Kidney epithelial cell (primary cell): ENCODE results near the gene NUCB2. TPM values are rescaled to one million over a fixed set of nuclear protein-coding genes. Genes with fewer than 3 reads are reported as not detected.

ENCODE experiments used
- DNase-seq: peaks from one replicate; pipeline ENCODE4 v3.0.0-alpha.2; 2010; ENCODE audit warnings: low read depth
- H3K27me3 ChIP-seq: 2 replicates; pipeline ENCODE4 v1.6.0; 2011; ENCODE audit warnings: low read length; ENCODE audit not compliant: control insufficient read depth, insufficient read depth
- H3K36me3 ChIP-seq: 2 replicates; pipeline ENCODE4 v1.5.1; 2011; ENCODE audit warnings: low read length; ENCODE audit not compliant: control insufficient read depth, insufficient read depth
- H3K4me3 ChIP-seq: 2 replicates; pipeline ENCODE4 v1.5.1; 2011; ENCODE audit warnings: low read depth, mild to moderate bottlenecking, control low read depth, low read length
- total RNA-seq: library from RNA; depleted of rRNA; stranded (reverse); fragments of >200 nt; gene quantifications from 2 replicates; pipeline ENCODE4 v1.2.3, GENCODE V29; 2015
- TF ChIP-seq, protein P1 (sequence below): IDR thresholded peaks from 2 replicates; pipeline ENCODE4 v1.5.1; 2011; ENCODE audit warnings: mild to moderate bottlenecking, moderate library complexity, low read length, control low read depth, inconsistent platforms; ENCODE audit not compliant: insufficient read depth, poor library complexity, severe bottlenecking

Gene NUCB2
- total RNA-seq, 1 donor from 2014 or later: 26.1 TPM

DNA sequence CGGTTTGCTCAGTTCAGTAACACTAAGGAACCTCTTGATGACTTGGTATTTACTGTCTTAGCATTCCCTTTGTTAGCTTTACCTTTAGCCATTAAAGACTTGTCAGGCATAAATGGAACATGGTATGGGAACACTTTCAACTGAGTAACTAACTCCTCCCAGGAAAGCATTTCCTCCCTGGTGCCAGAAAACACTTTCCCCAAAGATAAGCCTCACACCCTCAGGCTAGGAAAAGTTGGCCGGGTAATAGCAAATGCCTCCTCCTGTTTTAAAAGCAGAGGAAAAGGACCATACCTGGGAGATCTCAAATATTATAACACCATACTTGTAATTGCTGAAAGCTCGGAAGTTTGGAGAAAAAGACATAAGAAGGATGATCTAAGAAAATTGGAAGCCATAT is 100.0 kb downstream of the NUCB2 start:
- TF ChIP-seq, protein P1, sequence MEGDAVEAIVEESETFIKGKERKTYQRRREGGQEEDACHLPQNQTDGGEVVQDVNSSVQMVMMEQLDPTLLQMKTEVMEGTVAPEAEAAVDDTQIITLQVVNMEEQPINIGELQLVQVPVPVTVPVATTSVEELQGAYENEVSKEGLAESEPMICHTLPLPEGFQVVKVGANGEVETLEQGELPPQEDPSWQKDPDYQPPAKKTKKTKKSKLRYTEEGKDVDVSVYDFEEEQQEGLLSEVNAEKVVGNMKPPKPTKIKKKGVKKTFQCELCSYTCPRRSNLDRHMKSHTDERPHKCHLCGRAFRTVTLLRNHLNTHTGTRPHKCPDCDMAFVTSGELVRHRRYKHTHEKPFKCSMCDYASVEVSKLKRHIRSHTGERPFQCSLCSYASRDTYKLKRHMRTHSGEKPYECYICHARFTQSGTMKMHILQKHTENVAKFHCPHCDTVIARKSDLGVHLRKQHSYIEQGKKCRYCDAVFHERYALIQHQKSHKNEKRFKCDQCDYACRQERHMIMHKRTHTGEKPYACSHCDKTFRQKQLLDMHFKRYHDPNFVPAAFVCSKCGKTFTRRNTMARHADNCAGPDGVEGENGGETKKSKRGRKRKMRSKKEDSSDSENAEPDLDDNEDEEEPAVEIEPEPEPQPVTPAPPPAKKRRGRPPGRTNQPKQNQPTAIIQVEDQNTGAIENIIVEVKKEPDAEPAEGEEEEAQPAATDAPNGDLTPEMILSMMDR: no peak
- no peaks in the 10 kb centered on the region for H3K27me3 ChIP-seq
- no peak overlapping the region for H3K4me3 ChIP-seq
- DNase-seq: no peak
- H3K36me3 ChIP-seq: no peaks in the 10 kb centered on the region

DNA sequence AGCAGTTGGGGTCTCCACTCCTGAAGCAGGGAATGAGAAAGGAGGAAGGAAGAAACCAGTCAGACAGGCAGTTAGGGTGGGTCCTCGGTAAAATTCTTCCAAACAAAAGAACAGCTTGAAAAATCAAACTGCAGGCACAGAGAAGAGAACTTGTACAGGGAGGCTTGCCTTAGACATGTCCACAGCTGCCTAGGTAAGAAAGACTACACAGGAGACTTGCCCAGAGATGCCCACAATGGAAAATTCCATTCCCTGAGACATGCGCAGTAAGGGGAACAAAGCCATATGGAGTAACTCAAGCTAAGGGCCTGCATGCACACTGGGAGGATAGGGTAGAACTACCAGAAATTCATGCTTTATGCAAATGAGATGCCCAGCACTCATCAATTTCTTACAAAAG is 102.1 kb downstream of the NUCB2 start:
- TF ChIP-seq, protein P1: no peak
- no peaks in the 10 kb centered on the region for H3K36me3 ChIP-seq

DNA sequence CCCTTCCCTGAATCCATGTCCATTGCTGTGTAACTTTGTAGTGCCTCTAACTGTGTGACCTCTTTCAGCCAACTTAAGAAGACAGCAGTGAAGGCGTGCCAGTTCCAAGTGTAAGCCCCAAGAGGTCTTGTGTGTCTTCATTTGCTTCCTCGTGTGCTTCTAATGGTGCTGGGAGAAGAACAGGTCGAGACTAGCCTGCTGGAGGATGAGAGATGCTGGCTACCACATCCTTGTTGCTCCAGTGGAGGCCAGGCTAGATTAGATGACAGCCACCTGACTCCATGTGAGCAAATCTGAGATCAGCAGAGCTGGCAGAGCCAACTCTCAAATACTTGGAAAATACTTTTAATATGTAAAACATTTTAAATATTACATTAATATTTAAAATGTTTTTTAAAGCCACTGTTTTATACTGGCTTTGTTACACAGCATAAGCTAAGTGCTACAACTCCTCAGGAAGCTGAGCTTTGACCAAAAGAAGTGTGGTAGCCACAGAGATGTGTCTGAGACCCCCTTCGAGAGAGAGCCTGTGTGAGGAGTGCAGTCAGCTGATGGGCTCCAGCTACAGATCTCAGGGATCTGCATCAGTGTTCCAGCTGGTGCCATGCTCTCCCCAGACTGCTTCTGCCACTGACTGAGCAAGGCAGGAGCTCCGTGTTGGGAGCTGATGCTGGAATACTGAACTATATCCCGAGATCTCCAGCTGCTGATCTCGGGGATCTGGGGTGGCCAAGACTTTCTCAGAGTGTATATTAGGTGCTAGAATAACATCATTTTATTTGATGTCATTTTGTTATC is 103.0 kb downstream of the NUCB2 start:
- TF ChIP-seq, protein P1: no peak
- no peak overlapping the region for H3K4me3 ChIP-seq
- no peak for DNase-seq
- no peaks in the 10 kb centered on the region for H3K27me3 ChIP-seq
- no peaks in the 10 kb centered on the region for H3K36me3 ChIP-seq

More for the DNA sequence above, 102.1 kb downstream of the NUCB2 start:
- H3K27me3 ChIP-seq: no peaks in the 10 kb centered on the region
- no peak overlapping the region for H3K4me3 ChIP-seq
- DNase-seq: no peak

DNA sequence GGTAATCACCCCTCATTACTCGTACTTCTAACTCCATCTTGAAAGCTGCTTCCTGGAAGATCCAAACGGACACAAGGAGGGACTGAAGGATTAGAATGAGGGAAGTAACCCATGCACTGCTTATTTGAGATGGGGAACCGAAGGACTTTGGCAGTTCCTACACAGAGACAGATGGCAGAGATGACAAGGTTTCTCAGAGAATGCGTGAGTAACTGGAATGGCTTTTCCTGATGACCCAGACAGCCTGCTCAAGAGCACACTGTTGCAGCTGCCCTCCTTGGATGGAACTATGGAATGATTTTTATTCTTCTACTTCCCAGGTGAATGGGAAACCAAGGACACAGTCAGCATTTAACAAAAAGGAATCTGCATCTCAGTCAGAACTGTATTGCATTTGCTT is 104.6 kb downstream of the NUCB2 start:
- Histone ChIP-seq H3K4me3 (no peak overlapping the region), H3K27me3 (no peaks in the 10 kb centered on the region), H3K36me3 (no peaks in the 10 kb centered on the region)
- DNase-seq: no peak
- TF ChIP-seq, protein P1: no peak

Other genes starting within 250 kb of the NUCB2 start
- gene RPS13, start 199.1 kb upstream of the NUCB2 start, total RNA-seq: 1,517 and 1,891 TPM in 2 replicates
- 46.8 and 48.3 TPM in 2 replicates for gene PIK3C2A, start 68.8 kb upstream of the NUCB2 start, total RNA-seq
- 10.1 and 11.4 TPM in 2 replicates for gene NCR3LG1, start 75.1 kb downstream of the NUCB2 start, total RNA-seq
- 1.2 and 1.3 TPM in 2 replicates for gene KCNJ11, start 111.9 kb downstream of the NUCB2 start, total RNA-seq
- not detected in 2 replicates for gene ABCC8, start 200.1 kb downstream of the NUCB2 start, total RNA-seq